ES-I3 (cell line): ENCODE measurements around the gene NFAT5.

Experiments used
- H3K36me3 ChIP-seq: 2 replicates; pipeline ENCODE4 v1.6.1; 2013; ENCODE audit warnings: mild to moderate bottlenecking, low read length, control low read depth, moderate library complexity; ENCODE audit not compliant: insufficient read depth
- H3K4me1 ChIP-seq: 2 replicates; pipeline ENCODE4 v1.6.1; 2013; ENCODE audit warnings: mild to moderate bottlenecking, control low read depth, low read length; ENCODE audit not compliant: insufficient read depth
- H3K9ac ChIP-seq: 2 replicates; pipeline ENCODE4 v1.6.1; 2013; ENCODE audit warnings: low read depth, mild to moderate bottlenecking, low read length, moderate library complexity
- H3K9me3 ChIP-seq: 2 replicates; pipeline ENCODE4 v1.6.1; 2013; ENCODE audit warnings: mild to moderate bottlenecking, low read length, moderate library complexity; ENCODE audit not compliant: control insufficient read depth, insufficient read depth

Gene NFAT5

GRCh38 chr16:69662901-69663300 lies 97.1 kb downstream of the NFAT5 start:
- no peaks in the 10 kb centered on the region for H3K4me1 ChIP-seq
- H3K36me3 ChIP-seq = peaks cover 4% of the 10 kb centered on the region; the same call in 1 of the 2 replicates
- H3K9me3 ChIP-seq = no peaks in the 10 kb centered on the region
- no peak overlapping the region for H3K9ac ChIP-seq

- Histone ChIP-seq H3K4me1 (no peaks in the 10 kb centered on the region), H3K9ac (no peak overlapping the region), H3K9me3 (no peaks in the 10 kb centered on the region), H3K36me3 (no peaks in the 10 kb centered on the region; the same call in 1 of the 2 replicates)
Observed at GRCh38 chr16:69663846-69664245, 98.1 kb downstream of the NFAT5 start.

GRCh38 chr16:69669577-69669976 lies 103.8 kb downstream of the NFAT5 start:
- H3K9me3 ChIP-seq = no peaks in the 10 kb centered on the region
- H3K36me3 ChIP-seq = no peaks in the 10 kb centered on the region; the same call in 1 of the 2 replicates
- no peak overlapping the region for H3K9ac ChIP-seq
- H3K4me1 ChIP-seq = no peaks in the 10 kb centered on the region

GRCh38 chr16:69672315-69672997 lies 106.7 kb downstream of the NFAT5 start:
- H3K9me3 ChIP-seq = no peaks in the 10 kb centered on the region
- no peaks in the 10 kb centered on the region for H3K4me1 ChIP-seq
- no peak overlapping the region for H3K9ac ChIP-seq
- no peaks in the 10 kb centered on the region; the same call in 1 of the 2 replicates for H3K36me3 ChIP-seq

GRCh38 chr16:69672998-69673713 lies 107.4 kb downstream of the NFAT5 start:
- Histone ChIP-seq H3K4me1 (no peaks in the 10 kb centered on the region), H3K9me3 (no peaks in the 10 kb centered on the region), H3K36me3 (no peaks in the 10 kb centered on the region; the same call in 1 of the 2 replicates)

GRCh38 chr16:69680358-69680757 lies 114.6 kb downstream of the NFAT5 start:
- Histone ChIP-seq H3K36me3 (peaks cover 3% of the 10 kb centered on the region), H3K9ac (no peak overlapping the region), H3K4me1 (no peaks in the 10 kb centered on the region), H3K9me3 (no peaks in the 10 kb centered on the region)

More at GRCh38 chr16:69672998-69673713, 107.4 kb downstream of the NFAT5 start:
- no peak overlapping the region for H3K9ac ChIP-seq

GRCh38 chr16:69688589-69688988 lies 122.8 kb downstream of the NFAT5 start:
- H3K4me1 ChIP-seq = no peaks in the 10 kb centered on the region
- no peak overlapping the region for H3K9ac ChIP-seq
- H3K9me3 ChIP-seq = no peaks in the 10 kb centered on the region
- peaks cover 19% of the 10 kb centered on the region for H3K36me3 ChIP-seq

- Histone ChIP-seq H3K9ac (no peak overlapping the region), H3K36me3 (peaks cover 24% of the 10 kb centered on the region), H3K9me3 (no peaks in the 10 kb centered on the region), H3K4me1 (no peaks in the 10 kb centered on the region)
Observed at GRCh38 chr16:69691980-69692911, 126.5 kb downstream of the NFAT5 start.

GRCh38 chr16:69693916-69694315 lies 128.2 kb downstream of the NFAT5 start:
- H3K9me3 ChIP-seq = no peaks in the 10 kb centered on the region
- no peaks in the 10 kb centered on the region for H3K4me1 ChIP-seq
- peaks cover 24% of the 10 kb centered on the region for H3K36me3 ChIP-seq
- no peak overlapping the region for H3K9ac ChIP-seq

GRCh38 chr16:69698404-69698803 lies 132.6 kb downstream of the NFAT5 start:
- Histone ChIP-seq H3K36me3 (peaks cover 7% of the 10 kb centered on the region; the same call in 1 of the 2 replicates), H3K4me1 (no peaks in the 10 kb centered on the region), H3K9ac (no peak overlapping the region), H3K9me3 (no peaks in the 10 kb centered on the region)

GRCh38 chr16:69699915-69700314 lies 134.1 kb downstream of the NFAT5 start:
- H3K4me1 ChIP-seq = no peaks in the 10 kb centered on the region
- no peaks in the 10 kb centered on the region for H3K9me3 ChIP-seq
- H3K9ac ChIP-seq = no peak overlapping the region
- no peaks in the 10 kb centered on the region; the same call in 1 of the 2 replicates for H3K36me3 ChIP-seq

GRCh38 chr16:69701452-69701851 lies 135.7 kb downstream of the NFAT5 start:
- Histone ChIP-seq H3K9ac (no peak overlapping the region), H3K9me3 (no peaks in the 10 kb centered on the region), H3K36me3 (no peaks in the 10 kb centered on the region; the same call in 1 of the 2 replicates)

GRCh38 chr16:69701866-69702265 lies 136.1 kb downstream of the NFAT5 start:
- H3K9me3 ChIP-seq = no peaks in the 10 kb centered on the region
- no peaks in the 10 kb centered on the region; the same call in 1 of the 2 replicates for H3K36me3 ChIP-seq
- H3K9ac ChIP-seq = no peak overlapping the region
- no peaks in the 10 kb centered on the region for H3K4me1 ChIP-seq

More at GRCh38 chr16:69701452-69701851, 135.7 kb downstream of the NFAT5 start:
- no peaks in the 10 kb centered on the region for H3K4me1 ChIP-seq

GRCh38 chr16:69703638-69704037 lies 137.9 kb downstream of the NFAT5 start:
- Histone ChIP-seq H3K9ac (no peak overlapping the region), H3K36me3 (no peaks in the 10 kb centered on the region; the same call in 1 of the 2 replicates), H3K9me3 (no peaks in the 10 kb centered on the region), H3K4me1 (no peaks in the 10 kb centered on the region)
